Endometrium (tissue), 2 donors: ENCODE data around the gene VPS29.
"Not testable (repeated sequence)": the region's sequence is repeated elsewhere in the genome, so short reads cannot be mapped to it uniquely, and the experiment has no call there.

Source experiments
- FAIRE-seq: peaks from 2 replicates; lab custom pipeline; 2012; peaks lifted over from hg19 to GRCh38; lab: Jason Lieb, UNC
- donor health status: control.
- donor health status: control.

Gene VPS29

GRCh38 chr12:110501752-110502738, at the start of gene VPS29, which contains the start of gene RAD9B:
Gene VPS29 (minus strand): TSS chr12:110502111. CDS start chr12:110502051, 60 bp downstream.
Gene RAD9B (plus strand): TSS chr12:110502331. CDS start chr12:110502338, 7 bp downstream.
- peak; percentile 87 for FAIRE-seq

DNA sequence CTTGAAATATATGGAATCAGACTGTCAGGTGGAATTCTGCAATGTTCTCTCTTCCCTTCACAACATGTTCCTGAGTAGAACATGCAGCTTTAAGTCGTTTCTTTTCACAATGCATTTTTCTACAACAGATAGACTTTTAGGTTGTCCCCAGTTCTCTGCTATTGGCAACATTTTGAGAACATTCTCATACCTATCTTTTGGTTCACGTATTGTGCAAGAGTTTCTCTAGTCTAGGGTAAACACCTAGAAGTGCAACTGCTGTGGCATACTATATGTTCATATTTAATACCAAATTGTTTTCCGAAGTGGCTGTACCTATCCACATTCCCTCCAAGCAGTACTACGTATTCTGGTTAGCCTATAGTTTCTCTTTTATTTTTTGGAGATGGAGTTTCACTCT, 49.1 kb upstream of the VPS29 start:
- no peak for FAIRE-seq

DNA sequence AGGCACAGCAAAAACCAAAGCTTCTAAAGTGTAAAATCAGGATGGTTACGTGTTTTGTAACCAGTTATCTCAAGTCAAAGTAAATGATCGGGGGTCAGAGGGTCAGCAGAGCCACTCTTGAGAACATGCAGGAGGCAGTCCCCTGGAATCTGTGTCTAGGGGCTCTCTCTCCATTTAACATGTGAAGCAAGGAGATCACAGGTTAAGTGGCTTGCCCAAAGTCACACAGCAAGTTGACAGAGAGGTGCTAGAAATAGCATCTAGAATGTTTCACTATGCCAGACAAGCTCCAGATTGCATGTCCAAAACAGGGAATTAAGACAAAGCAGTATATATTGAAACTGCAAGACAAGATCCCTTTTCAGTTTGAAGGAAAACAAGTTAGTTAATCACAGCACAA, 47.8 kb upstream of the VPS29 start:
- FAIRE-seq, result no peak

DNA sequence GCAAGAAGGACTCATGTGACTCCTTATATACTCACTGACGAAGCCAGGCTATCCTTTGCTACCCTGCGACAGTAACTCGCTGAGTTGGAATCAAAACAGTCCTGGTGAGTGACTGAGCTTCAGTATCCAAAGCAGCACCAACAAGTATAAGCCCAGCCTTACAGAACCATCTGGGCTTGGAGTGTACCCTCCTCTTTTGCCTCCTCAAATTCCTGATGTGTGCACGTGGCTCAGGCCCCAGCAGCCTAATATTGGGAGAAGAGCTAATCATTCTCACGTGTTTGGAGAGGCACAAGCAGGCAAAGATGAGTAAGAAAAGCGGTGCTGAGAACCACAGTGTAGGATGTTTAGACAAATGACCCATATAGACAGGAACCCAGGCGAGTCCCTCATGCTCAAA, 46.8 kb upstream of the VPS29 start:
- no peak for FAIRE-seq

DNA sequence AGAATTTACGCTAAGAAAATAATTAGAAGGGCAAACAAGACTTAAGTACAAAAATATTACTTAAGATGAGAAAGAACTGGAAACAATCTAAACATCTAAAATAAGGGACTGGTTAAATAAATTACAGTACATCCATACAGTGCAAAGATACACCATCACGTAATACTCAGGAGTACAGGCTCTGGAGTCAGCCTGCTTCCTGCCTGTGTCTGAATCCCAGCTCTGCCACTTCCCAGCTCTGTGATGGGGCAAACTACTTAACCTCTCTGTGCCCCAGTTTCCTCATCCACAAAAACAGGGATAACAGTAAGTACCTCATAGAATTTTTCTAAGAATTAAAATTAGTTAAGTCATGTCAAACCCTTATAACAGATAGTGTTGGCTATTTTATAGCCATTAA, 45.2 kb upstream of the VPS29 start:
- FAIRE-seq, result no peak

- no peak for FAIRE-seq
These were observed 44.4 kb upstream of the VPS29 start for GRCh38 chr12:110546339-110546738.

DNA sequence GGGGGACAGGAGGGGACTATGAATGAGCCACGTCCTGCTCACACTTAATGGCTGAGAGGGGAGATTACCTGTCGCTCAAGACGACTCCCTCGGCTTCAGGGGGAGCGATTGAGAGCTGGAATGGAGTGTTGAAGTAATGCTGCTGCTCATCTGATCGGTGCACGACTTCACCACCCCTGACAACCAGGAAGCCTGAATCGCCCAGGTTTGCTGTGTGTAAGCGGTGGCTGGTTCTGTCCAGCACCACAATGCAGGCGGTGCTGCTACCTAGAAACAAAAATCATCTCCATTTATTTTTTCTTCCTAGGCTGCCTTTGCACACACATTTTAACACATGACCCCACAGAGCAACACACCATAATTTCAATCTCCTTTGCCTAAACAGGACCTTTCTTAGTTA, 43.9 kb upstream of the VPS29 start:
- FAIRE-seq, result no peak

GRCh38 chr12:110545259-110545658, 43.3 kb upstream of the VPS29 start:
- not testable (repeated sequence) for FAIRE-seq

DNA sequence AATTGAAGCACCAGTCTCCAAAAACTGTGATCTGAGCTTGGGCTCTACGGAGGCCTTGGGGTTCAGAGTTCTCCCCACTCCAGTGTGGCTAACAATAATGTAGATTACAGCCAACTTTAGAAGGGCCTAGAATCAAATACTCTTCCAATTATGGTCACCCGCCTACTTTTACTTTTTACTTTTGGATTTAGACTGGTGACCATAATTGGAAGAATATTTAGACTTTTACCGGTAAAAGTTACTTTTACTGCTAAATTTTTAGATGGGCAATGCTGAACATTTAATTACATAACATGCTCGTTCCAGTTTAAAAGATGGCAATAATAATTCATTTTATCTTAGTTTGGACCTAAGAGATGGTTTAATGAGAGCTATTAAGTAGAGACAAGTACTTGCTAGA, 42.1 kb upstream of the VPS29 start:
- FAIRE-seq, result no peak

DNA sequence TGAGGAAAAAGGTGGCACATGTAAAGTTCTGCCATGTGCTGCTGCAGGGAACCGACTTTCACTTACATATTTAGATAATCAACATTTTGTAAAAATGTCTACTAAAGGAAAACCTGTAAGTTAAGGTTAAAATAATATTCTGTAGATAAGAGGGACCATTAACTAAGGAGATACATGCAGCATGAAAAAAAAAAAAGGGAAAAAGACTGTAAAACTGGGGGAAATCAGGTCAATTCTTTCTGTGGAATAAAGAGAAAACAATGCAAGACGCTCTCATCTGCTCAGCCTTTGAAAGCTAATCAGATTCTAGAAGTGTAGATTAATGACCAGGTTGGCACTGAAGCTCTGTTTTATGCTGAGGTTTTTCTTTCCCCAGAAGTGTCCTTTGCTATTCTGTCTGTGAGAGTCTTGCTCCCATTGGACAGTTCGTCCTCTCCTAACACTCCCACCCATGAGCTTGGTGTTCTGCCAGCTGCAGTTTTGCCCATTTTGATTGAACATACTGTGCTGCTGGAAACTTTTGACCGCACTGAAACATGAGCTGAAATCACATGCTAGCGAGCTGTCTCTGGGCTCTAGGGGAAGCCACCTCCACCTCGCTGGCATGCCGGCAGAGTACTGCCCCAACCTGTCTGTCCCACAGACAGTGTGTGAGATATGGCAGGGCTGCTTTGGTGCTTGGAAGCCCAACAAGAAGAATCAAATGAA, 41.5 kb upstream of the VPS29 start:
- no peak for FAIRE-seq

- FAIRE-seq, result no peak
These were observed 38.1 kb upstream of the VPS29 start for GRCh38 chr12:110540048-110540447.

GRCh38 chr12:110538869-110539622, 37.1 kb upstream of the VPS29 start:
- FAIRE-seq, result no peak

DNA sequence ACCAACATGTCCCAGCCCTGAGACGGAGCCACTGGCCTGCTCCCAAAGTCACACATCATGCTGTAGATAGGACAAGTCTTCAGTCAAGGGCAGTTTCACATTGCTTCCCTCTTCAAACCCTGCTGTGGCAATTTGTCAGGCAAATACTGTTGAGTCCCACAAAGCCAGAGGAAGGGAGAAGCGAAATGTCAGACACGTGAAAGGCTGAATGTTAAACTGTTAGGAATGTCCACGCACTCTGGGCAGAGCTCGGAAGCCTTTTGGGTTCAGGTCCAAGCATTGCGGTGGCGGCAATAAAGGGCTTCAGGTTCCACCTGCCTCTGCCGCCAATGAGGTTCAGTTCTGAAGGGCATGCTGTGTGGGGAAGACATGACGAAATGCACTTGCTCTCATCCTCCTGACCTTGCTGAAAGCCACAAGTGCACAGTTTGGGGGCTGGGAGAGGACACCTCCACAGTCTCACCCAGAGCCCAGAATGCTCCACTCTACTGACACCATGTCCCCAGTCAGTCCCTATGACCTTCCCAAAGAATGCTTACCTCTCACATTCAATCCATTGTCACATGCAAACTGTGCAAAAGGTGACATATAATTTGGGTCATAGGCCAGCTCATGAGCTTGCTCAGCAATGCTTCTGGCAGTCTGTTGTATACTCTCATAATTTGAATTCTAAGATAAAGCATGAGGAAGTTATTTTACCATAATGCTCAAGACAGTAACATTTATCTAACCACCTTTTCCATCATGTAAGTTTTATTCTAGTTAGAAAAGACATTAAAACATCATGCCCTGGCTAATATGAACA, 35.9 kb upstream of the VPS29 start:
- FAIRE-seq, result no peak

- no peak for FAIRE-seq
These were observed 35.1 kb upstream of the VPS29 start for GRCh38 chr12:110536834-110537604.

DNA sequence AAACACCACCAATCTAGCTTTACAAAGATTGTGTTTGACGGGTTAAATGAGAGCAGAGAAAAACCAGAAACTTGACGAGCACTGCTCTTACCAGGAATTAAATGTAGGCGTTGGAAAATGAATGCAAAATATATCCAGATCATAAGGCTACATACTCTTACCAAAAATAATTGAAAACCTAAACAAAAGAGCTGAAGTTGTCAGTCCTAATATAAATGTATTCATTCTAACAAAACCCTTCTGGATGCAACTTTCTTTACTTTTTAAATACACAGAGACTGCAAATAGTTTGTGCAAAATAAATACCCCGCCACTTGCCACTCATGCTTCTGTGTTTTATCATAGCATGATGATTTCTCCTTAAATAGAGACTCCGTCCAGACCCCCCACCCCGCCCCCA, 32.9 kb upstream of the VPS29 start:
- FAIRE-seq, result no peak

DNA sequence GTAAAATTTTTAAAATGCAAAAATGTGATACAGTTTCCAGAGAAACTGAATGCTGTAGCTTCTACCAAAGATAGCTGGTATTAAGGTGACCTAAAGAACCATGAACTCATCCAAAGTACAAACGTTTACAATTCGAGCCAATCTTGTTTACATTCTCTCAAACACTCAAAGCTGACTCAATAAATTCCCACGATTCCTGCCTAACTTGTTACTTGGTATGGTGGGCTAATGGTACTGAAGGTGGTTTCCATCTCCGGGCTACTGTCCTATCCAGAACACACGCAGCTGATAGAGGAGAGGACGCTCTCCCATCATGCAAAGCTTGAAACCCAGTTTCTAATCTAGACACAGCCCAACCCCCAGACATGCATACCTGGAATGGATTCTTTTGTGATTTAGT, 31.7 kb upstream of the VPS29 start:
- no peak for FAIRE-seq

DNA sequence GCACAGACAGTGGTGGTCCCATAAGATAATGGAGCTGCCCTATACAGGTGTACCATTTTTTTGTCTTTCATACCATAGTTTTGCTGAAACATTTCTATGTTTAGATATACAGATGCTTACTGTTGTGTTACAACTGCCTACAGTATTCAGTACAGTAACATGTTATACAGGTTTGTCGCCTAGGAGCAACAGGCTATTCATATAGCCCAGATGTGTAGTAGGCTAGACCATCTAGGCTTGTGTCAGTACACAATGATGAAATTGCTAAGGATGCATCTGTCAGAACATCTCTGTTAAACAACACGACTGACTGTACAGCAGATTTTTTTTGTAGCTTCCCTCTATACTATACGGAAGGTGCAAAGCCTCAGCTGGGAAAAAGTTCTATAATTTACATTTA, 30.7 kb upstream of the VPS29 start:
- no peak for FAIRE-seq

DNA sequence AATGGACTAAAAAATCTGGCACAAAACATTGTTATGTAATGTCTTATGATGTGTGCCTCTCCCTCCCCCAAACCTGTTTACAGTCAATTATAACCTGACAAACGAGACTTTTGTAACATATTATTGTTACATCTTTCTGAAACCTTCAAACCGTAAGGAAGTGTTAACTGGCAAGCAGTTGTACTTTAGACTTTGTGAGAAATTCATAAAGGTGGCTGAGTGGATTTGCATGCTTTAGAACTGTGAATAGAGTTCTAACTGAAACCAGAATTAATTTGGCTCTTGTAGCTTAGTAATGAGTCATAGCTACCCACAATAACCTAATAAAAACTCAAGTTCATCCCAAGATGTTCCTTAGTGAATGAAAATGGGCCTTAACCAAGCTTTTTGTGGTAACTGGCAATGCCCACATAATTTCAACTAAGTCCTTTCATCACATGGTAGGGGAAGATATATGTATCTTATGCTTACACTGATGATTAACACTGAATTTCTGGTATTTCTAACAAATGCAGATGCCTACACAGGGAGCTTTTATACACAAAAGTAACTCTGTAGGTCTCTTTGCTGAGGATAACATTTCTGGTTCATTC, 29.9 kb upstream of the VPS29 start:
- FAIRE-seq, result no peak

GRCh38 chr12:110530511-110530910, 28.6 kb upstream of the VPS29 start:
- FAIRE-seq, result no peak

- FAIRE-seq, result no peak
These were observed 26.4 kb upstream of the VPS29 start for GRCh38 chr12:110528277-110528839.
